HG03558 (cell line): ENCODE measurements around the gene SUPT3H.

Experiments used
- ATAC-seq: cut with Tn5 transposase; IDR thresholded peaks from one replicate; pipeline ENCODE4 v1.9.1; 2021; ENCODE audit warnings: moderate number of reproducible peaks; ENCODE audit not compliant: unreplicated experiment; ENCODE audit errors: extremely low read depth

The SUPT3H gene

DNA sequence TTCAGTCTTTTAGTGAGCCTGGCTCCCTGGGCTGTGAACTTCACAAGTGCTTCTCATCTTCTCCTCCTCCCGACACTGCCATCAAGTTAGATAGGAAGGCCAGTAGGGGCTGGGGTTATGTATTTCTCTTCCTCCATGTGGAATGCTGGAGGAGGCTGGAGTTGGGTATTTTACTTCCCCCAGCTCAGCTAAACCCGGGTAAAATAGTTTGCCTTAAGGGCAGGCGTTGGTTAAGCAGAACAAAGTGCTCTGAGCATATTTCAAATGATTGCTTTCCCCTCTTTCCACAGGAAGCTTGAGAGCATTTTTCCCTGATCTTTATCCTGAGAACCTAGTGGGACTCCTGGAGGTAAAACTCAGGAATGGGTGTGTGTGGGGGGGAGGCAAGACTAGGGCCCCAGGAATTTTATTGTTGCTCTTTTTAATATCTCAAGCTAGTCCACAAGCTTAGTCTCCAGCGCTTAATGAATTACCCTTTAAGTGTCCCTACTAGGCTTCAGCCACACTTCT, 16.9 kb upstream of the SUPT3H start:
- no peak for ATAC-seq

DNA sequence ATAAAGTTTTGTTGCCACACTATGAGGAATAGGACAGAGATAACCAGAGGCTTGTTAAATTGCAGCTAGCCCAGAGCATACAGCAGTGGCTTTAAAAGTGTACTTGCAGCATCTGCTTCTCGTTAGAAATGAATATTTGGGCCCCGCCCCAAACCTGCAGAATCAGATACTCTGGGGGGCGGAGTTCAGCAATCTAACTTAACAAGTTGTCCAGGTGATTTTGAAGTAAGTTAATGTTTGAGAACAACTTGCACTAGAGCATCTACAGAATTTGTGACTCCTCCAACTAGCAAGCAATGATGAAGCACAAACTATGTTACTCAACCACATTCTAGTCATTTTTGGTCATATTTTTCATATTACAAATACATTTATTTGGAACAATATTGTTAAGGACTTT, 10.6 kb upstream of the SUPT3H start:
- ATAC-seq = no peak

DNA sequence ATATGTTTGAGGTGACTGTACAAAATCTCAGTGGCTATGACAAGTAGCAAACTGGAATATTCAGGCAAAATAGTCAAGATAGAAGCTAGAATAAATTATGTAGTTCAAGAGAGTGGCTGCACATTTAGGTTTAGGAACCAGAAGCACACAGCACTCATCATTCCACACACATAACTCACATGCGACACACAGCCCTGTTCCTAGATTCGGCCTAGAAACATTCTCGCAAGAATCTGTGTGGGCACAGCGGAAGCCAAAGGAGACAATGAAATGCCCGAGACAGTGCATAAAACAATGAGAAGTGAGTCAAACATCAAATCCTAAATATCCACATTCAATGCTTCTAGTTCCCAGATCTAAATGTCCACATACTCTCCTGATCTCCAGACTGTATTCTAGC, 9.5 kb upstream of the SUPT3H start:
- ATAC-seq = no peak

DNA sequence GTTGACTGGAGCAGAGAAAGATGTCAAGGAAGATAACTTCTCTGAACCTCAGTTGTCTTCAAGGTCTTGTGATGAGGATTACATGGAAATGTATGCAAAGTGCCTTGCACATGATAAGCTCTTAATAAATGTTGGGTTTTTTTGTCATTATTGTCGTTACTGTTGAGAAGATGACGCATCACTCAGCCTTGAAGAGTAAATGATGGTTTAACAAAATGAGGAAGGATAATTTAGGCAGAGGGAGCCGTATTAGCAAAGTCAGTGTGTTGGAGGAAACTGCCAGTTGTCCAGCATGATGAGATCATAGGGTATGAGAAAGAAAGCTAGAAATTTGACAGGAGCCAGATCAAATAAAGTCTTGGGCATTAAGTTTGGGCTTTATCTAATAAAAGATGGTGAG, 8.8 kb upstream of the SUPT3H start:
- no peak for ATAC-seq

DNA sequence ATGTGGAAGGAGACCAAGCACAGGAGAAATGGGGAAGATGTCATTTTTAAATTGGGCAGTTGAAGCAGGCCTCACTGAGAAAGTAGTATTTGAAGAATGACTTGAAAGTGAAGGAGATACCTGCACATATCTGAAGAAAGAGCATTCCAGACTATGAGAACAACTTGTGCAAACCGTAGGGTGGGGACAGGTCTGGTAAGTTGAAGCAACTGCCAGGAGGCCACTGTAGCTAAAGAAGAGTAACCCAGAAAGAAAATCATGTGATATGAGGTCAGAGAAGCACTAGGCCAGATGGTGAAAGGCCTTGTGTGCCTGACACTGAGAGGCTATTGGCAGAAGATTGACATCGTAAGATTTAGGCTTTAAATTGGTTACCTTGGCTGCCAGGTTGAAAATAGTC, 4.7 kb upstream of the SUPT3H start:
- ATAC-seq = no peak

DNA sequence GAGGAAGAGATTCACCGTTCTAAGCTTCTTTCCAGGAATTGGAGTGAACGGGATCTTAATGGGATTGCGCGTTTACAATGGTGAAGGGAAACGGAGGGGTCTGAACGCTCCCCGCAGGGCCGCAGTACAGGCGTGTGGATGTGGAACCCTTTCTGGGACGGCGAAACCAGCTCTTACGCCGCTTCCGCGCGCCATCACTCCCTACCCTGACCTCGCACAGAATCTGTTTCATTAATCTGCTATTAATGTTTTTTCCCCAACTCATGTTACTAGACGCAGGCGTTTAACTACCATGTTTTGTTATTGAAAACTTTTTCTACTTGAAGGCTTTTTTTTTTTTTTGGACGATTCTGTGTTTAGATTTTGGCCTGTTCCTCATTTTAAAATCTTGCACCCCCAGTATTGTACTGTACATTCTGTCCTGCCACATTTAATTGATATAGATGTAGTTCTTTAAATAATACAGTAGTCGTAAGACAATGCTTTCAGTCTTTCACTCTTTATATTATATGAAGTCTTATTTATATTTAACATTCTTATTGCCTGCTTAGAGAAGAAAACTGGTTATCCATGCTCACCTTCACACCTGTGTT, 696 bp upstream of the SUPT3H start:
- peak; percentile 8 for ATAC-seq

DNA sequence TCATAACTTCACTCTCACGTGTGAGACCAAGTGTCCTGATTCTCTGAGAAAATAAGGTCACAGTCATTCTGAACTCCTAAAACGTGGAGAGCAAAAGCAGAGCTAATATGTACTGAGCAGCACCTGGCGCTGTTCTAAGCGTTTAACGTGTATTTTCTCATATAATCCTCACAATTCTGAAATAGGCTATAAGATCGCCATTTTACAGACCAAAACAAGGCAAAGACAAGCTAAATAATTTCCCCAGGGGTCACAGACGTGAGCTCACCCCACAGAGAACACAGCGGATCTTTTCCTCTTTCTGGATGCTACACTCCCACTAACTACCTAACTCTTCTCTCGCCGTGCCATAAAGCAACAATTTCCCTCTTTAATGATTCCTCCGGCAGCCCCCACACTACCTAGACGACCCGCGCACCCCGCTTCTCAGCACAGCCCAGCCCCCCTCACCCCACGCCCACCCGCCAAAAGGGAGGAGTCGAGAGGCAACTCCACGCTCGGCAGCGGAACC, 636 bp downstream of the SUPT3H start:
- ATAC-seq = no peak

DNA sequence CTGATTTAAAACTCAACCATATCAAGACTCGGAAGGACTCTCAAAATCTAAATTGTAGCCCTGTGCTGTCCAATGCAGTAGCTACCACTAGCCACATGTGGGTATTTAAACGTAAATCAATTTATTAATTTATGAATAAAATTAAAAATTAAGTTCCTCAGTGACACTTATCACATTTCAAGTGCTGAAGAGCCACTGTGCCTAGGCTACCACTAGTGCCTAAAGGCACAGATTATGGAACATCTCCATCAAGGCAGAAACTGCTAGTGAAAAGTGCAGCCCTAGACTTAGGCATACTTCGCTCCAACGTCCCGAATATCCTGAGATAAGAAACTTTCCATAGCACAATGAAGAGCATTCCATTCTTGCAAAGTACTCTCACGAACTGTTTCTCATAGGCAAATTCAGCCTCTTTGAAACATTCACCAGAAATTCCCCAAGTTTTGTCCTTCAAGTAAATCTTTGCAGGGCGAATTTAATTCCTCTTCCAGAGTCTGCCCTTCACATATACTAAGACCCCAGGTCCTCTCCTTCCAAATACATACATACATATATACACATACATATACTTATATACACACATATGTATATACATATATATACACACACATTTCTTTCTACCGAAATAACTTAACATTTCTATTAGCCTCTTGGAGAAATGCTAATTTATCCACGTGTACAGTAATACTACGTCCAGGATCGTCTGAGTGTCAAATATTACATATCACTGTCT, 1.3 kb downstream of the SUPT3H start:
- no peak for ATAC-seq

DNA sequence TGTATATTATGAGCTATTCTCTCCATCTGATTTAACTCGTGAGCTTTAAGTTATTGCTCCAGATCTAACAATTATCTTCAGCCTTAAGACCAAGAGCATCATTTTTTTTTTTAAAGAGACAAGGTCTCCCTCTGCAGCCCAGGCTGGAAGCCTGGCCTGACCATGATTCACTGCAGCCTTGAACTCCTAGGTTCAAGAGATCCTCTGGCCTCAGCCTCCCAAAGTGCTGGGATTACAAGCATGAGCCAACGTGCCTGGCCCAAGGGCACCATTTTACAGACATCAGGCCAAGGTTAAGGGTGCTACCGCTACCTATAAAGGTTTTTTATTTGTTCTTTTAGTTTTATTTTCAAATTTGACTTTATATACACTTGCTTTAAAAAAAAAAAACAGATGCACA, 2.3 kb downstream of the SUPT3H start:
- no peak for ATAC-seq

DNA sequence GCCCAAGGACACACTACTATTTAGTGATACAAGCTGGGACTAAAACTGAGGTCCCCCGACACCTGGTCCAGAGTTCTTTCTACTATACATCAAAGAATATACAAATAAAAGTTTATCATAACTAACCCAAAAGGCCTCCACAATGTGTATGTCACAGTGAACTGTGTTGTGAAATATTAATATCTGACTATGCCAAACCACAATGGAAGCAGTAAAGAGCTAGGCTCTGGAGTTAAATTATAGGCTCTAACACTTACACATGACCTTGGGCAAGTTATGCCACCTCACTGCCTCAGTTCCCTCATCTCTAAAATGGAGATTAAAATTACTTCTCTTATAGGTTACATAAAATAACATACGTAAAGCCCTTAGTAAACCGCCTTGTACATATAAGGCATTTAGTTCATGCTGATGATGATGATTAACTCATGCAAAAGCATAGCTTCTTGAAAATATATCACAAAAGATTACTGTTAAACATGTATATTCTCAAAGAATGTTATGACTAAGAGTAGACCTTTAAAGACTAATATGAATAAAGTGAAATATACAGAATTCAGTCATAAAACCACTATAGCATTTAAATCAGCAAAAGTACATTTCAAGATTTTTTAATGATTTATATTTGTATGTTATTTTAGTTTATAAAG, 5.7 kb downstream of the SUPT3H start:
- no peak for ATAC-seq

DNA sequence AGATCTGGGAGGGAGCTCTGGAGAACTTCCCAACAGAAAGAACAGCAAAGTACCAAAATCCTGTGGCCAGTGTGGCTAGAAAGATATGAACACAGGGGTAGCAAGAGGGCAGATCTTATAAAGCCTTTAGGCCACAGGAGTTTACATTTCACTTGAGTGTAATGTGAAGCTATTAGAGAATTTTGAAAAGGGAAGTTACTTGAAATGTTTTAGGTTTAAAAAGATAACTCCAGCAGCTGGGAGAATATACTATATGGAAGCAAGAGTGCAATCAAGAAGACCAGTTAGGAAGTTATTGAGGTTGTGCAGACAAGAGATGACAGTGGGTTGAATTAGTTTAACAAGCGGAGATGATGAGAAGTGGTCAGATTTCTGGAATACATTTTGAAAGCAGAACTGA, 7.9 kb downstream of the SUPT3H start:
- no peak for ATAC-seq

DNA sequence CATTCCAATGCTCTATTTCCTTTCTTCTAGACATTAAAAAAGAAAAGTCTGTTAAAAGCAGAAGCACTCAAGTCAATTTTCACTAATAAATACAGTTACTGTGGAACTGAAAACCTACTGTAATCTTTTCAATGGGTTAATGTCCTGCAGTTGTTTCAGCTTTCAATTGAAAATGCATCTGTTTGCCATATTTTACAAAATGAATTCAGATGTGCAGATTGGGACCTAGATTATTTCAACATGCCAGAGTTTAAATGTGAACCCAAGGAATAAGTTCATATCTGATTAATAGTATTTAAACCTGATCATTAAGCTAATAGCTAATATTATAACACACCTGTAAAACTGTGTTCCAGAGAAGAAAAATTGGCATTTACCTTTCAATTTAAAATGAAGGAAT, 9.7 kb downstream of the SUPT3H start:
- no peak for ATAC-seq

DNA sequence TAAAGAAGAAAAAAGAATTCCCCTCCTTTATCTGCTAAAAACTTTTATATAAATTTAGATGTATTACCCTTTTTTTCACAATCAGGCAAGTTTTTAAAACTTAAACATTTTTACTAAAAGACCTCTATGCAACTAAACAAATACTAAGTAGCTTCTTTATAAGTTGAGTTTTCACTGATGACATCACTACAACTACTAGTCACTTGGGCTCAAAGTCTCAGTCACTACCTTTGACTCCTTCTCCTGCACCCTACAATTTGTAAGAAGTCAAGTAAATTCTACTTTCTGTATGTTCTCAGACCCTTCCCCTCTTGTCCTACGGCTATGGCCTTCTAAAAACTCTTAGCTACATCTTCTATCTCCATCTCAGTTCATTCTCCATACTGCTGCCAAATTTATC, 11.2 kb downstream of the SUPT3H start:
- ATAC-seq = no peak

DNA sequence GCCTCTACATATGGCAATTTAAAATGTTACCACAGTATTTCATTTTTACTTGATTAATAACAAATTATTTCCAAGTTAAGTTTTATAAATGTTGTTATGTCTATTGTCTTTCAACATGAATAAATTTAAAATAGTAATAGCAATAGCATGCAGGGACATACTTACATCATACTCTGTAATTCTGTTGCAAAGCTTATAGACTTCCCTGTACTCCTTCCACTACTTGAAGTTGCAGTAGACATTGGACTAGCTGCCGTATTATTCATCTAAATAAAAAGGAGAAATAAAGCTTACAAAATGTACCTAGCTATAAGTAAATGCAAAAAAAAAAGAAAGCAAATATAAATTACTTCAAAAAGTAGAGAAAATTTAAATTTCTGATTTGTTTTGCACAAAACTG, 12.7 kb downstream of the SUPT3H start:
- ATAC-seq = no peak

DNA sequence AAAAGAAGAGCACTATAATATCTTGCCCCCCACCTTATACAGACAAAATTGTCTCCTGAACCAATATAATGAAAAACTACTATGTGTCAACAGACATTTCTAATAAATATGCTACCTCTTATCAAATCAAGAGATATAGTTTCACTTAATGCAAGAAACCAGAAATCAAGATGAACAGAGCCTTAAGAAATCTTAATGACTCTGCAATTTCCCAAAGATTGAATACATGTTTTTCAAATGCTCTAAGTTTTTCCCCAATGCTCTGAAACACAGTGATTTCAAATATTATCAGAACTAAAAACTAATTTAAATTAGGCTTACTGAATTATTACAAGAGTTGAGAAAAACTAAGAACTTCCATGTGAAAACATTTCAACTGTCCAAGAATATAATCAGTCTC, 13.3 kb downstream of the SUPT3H start:
- no peak for ATAC-seq

DNA sequence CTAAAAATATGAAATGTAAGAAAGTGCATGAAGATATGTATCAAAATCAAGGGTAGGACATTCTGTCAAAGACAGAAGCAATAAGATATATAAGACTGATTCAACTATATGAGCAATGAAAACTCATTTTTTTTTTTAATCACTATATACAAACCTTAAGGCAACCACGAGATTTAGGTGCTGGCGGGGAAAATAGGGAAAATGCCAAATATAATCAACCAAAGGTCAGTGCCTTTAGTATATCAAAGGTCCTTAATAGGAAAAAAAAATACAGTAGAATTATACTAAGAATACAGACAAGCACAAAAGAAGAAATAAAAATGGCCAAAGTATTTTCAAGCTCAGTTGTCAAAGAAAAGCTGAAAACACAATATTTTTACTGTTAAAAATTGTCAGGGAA, 24.1 kb downstream of the SUPT3H start:
- ATAC-seq = no peak

DNA sequence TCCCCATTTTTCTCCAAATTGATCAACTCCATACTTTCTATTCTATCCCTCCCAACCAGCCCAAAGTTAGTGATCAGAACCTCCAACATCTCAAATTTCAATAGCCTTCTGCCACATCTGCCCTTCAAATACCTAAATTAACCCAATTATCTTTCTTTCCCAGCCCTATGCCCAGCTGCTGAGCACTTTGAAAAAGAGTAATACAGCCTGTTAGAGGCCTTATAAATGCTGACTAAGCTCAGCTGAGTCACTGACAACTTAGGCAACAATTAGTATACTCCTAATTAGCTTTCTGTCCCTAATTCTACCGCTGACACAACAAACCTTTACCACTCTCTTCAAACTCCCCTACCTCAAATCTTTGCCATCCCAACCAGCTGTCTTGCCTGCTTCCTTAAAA, 26.1 kb downstream of the SUPT3H start:
- ATAC-seq = no peak

DNA sequence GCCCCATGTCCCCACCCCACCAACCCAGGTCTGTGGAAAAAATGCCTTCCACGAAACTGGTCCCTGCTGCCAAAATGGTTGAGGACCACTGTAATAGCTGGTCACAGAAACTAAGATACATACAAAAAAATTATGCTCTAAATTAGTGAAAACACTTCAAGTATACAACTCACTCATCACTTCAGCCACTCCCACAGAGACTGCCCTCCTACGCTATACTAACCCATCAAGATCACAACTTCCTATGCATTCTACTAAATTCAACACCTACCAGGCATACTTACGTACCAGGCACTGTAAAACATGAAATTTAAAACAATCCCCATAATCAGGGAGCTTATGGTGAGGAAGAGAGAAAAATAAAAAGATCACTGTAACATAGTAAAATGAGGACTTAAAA, 26.7 kb downstream of the SUPT3H start:
- ATAC-seq = no peak

DNA sequence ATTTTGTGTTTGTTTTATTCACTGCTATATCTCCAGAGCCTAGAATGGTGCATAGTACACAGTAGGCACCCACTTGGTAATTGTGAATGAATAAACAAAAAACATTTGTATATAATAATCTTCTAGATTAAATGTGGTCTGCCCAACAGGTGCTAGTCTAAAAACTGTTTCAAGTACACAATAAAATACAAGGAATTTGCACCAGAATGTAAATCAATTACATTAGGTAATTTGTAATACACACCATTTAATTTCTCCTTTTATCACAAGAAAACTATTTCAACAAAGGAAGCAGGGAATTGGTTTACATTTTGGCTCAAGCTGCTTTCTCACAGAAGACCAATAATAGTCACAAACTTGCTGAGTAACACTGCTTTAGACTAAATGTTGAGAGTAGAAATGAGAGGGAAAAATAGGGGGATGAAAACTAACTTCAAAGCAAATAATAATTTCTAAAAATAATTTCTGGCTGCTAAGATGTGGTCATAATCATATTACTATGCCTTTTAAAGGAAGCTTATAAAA, 27.5 kb downstream of the SUPT3H start:
- no peak for ATAC-seq

DNA sequence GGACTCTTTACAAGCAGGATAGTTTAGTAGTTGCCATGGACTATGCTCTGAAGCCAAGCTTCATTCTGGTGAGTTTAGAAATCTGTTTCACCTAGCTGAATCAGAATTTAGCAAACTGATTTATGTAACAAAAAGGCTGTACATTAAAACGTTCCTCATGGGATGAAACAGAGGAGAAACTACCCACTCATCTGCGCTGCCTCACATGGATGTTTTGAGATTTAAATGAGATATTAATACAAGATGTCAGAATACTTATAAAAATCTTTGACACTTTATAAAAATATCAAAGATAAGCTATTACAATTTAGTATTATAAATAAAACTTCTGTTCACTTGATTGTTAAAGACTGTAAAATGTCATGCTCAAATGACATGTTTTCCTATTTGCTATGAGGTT, 32.8 kb downstream of the SUPT3H start:
- ATAC-seq = no peak

DNA sequence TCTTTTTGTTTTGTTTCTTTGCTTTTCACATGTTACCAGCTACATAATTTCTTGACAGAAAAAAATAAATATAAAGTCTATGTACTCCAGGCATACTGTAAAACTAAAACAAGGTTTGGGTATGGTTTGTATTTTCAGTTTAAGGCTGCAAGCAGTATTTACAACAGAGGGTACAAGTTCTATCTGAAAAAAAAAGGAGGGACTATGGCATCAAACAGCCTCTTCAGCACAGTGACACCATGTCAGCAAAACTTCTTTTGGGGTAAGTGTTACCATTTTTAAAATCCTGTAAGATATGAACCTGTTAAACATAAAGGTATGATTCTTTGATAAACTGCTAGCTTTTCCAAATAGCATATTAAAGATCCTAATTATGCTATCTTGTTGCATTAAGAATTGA, 49.2 kb downstream of the SUPT3H start:
- no peak for ATAC-seq
